Neural progenitor cell (in vitro differentiated cells): ENCODE data around the gene DIRAS1. TPM values are rescaled to one million over a fixed set of nuclear protein-coding genes. Genes with fewer than 3 reads are reported as not detected.

Experiments used
- DNase-seq: peaks from one replicate; pipeline ENCODE4 v3.0.0-alpha.2; 2016; ENCODE audit warnings: low spot score
- H2AFZ ChIP-seq: fragments of 200-600 bp; sonication (generic); replicated peaks from 2 replicates; pipeline ENCODE4 v1.6.1; 2016; ENCODE audit warnings: antibody characterized with exemption
- H3F3A ChIP-seq: fragments of 200-600 bp; sonication (generic); 2 replicates; pipeline ENCODE4 v1.6.1; 2016; ENCODE audit warnings: antibody characterized with exemption, low read depth
- H3K27ac ChIP-seq: fragments of 200-600 bp; sonication (generic); 2 replicates; pipeline ENCODE4 v1.5.1; 2016; ENCODE audit warnings: mild to moderate bottlenecking
- H3K27me3 ChIP-seq: fragments of 200-600 bp; sonication (generic); 2 replicates; pipeline ENCODE4 v1.6.1; 2016; ENCODE audit warnings: mild to moderate bottlenecking, moderate library complexity
- H3K36me3 ChIP-seq: fragments of 200-600 bp; sonication (generic); 2 replicates; pipeline ENCODE4 v1.5.1; 2016
- H3K4me1 ChIP-seq: fragments of 200-600 bp; sonication (generic); 2 replicates; pipeline ENCODE4 v1.6.1; 2016; ENCODE audit warnings: mixed run types
- H3K4me2 ChIP-seq: fragments of 200-600 bp; sonication (generic); 2 replicates; pipeline ENCODE4 v1.6.1; 2016
- H3K4me3 ChIP-seq: fragments of 200-600 bp; sonication (generic); 2 replicates; pipeline ENCODE4 v1.5.1; 2016
- H3K79me2 ChIP-seq: fragments of 200-600 bp; sonication (generic); 2 replicates; pipeline ENCODE4 v1.6.1; 2016; ENCODE audit warnings: low read depth
- H3K9ac ChIP-seq: fragments of 200-600 bp; sonication (generic); 2 replicates; pipeline ENCODE4 v1.6.1; 2016
- H3K9me3 ChIP-seq: fragments of 200-600 bp; sonication (generic); 2 replicates; pipeline ENCODE4 v1.5.1; 2016; ENCODE audit warnings: low read depth
- H4K20me1 ChIP-seq: fragments of 200-600 bp; sonication (generic); 2 replicates; pipeline ENCODE4 v1.6.1; 2016; ENCODE audit warnings: low read depth
- H3K27ac Mint-ChIP-seq: 3 replicates; pipeline ENCODE4 v1.8.0; 2021; ENCODE audit warnings: mixed read lengths
- H3K27me3 Mint-ChIP-seq: 2 replicates; pipeline ENCODE4 v1.8.0; 2022; ENCODE audit warnings: low read depth, mild to moderate bottlenecking, inconsistent platforms, moderate library complexity, mixed read lengths; ENCODE audit not compliant: insufficient read depth
- H3K36me3 Mint-ChIP-seq: 3 replicates; pipeline ENCODE4 v1.8.0; 2021; ENCODE audit warnings: mixed read lengths
- H3K4me1 Mint-ChIP-seq: 3 replicates; pipeline ENCODE4 v1.8.0; 2021; ENCODE audit warnings: mixed read lengths
- H3K4me3 Mint-ChIP-seq: 3 replicates; pipeline ENCODE4 v1.8.0; 2021; ENCODE audit warnings: mild to moderate bottlenecking, moderate library complexity, mixed read lengths
- H3K9me3 Mint-ChIP-seq: 3 replicates; pipeline ENCODE4 v1.8.0; 2020; ENCODE audit warnings: mixed read lengths
- EZH2 ChIP-seq: fragments of 200-600 bp; sonication (generic); IDR thresholded peaks from 2 replicates; pipeline ENCODE4 v1.6.1; 2017; ENCODE audit warnings: antibody characterized with exemption, mild to moderate bottlenecking, moderate library complexity
- EZH2phosphoT487 ChIP-seq: fragments of 200-600 bp; sonication (generic); IDR thresholded peaks from 2 replicates; pipeline ENCODE4 v1.6.1; 2017; ENCODE audit warnings: antibody characterized with exemption
- total RNA-seq: library from RNA; depleted of rRNA; stranded (reverse); fragments of >200 nt; gene quantifications from 2 replicates; pipeline ENCODE4 v1.2.3, GENCODE V29; 2015; ENCODE audit warnings: low replicate concordance
- TF ChIP-seq, protein P1 (sequence below): fragments of 200-600 bp; sonication (generic); IDR thresholded peaks from 2 replicates; pipeline ENCODE4 v1.5.1; 2017; ENCODE audit warnings: antibody characterized with exemption, mild to moderate bottlenecking

The DIRAS1 gene
- total RNA-seq, 1 donor from 2014 or later, result 2.7 TPM

DNA sequence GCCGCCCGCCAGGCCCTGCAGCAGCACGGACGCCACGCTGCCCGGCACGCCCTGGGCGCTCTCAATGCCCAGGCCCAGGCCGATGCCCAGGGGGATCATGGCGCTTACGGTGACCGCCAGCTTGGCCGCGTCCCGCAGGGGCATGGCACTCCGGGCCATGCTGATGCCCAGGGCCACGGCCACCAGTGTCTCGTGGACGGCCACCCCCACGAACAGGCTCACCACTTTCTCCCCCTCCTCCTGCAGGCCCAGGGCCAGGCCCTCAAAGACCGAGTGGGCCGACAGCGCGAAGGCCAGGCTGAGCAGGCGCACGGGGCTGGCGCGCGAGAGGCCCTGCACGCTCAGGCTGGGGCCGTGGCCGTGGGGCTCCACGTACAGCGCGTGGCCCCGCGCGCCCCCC lies 11.7 kb upstream of the DIRAS1 start:
- Mint-ChIP-seq H3K9me3 (no peaks in the 10 kb centered on the region), H3K27me3 (peaks cover 2% of the 10 kb centered on the region), H3K36me3 (peaks cover 13% of the 10 kb centered on the region), H3K4me3 (no peak overlapping the region), H3K4me1 (peaks cover 5% of the 10 kb centered on the region), H3K27ac (no peak overlapping the region)
- H3K4me3 ChIP-seq, result no peak overlapping the region
- no peaks in the 10 kb centered on the region for H3K79me2 ChIP-seq
- H3F3A ChIP-seq, result no peaks in the 10 kb centered on the region
- H3K27me3 ChIP-seq, result peaks cover 3% of the 10 kb centered on the region
- H3K9ac ChIP-seq, result no peak overlapping the region
- no peak for DNase-seq
- peaks cover 12% of the 10 kb centered on the region for H4K20me1 ChIP-seq
- H3K27ac ChIP-seq, result no peak overlapping the region
- no peaks in the 10 kb centered on the region for H3K36me3 ChIP-seq
- no peaks in the 10 kb centered on the region for H3K9me3 ChIP-seq
- H2AFZ ChIP-seq, result no peak overlapping the region
- H3K4me1 ChIP-seq, result no peaks in the 10 kb centered on the region
- TF ChIP-seq EZH2phosphoT487, result no peak
- TF ChIP-seq, protein P1, sequence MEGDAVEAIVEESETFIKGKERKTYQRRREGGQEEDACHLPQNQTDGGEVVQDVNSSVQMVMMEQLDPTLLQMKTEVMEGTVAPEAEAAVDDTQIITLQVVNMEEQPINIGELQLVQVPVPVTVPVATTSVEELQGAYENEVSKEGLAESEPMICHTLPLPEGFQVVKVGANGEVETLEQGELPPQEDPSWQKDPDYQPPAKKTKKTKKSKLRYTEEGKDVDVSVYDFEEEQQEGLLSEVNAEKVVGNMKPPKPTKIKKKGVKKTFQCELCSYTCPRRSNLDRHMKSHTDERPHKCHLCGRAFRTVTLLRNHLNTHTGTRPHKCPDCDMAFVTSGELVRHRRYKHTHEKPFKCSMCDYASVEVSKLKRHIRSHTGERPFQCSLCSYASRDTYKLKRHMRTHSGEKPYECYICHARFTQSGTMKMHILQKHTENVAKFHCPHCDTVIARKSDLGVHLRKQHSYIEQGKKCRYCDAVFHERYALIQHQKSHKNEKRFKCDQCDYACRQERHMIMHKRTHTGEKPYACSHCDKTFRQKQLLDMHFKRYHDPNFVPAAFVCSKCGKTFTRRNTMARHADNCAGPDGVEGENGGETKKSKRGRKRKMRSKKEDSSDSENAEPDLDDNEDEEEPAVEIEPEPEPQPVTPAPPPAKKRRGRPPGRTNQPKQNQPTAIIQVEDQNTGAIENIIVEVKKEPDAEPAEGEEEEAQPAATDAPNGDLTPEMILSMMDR, result no peak
- no peak for TF ChIP-seq EZH2
- H3K4me2 ChIP-seq, result no peak overlapping the region

DNA sequence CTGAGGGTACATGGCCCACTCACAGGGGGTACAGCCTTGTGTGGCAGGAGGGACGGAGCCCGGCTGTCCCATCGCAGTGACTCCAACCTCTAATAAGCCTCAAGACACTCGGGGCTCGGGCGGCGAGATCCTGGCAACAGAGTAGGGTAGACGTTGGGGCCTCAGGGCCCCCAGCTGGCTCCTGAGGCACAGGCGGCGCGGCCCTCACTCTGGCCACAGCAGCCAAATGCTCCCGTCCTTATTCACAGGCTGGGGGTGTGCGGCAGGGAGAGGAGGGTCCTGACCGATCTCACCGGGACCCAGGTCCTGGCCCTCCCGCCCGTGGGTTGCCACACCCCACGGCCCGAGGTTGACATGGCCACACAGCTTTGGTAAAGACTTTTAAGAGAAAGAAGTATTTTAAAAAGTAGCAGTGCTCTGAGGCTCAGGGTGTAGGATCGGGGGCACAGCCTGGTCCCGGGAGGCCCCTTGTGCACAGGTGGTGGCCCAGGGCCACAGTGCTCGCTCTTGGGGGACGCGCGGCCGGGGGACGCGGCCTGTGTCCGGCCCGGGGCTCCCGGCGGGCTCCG lies 11.1 kb upstream of the DIRAS1 start:
- H4K20me1 ChIP-seq, result peaks cover 12% of the 10 kb centered on the region
- no peaks in the 10 kb centered on the region for H3K9me3 ChIP-seq
- no peaks in the 10 kb centered on the region for H3K79me2 ChIP-seq
- TF ChIP-seq, protein P1, result no peak
- TF ChIP-seq EZH2, result no peak
- TF ChIP-seq EZH2phosphoT487, result no peak
- no peaks in the 10 kb centered on the region for H3K9me3 Mint-ChIP-seq
- H3K4me3 Mint-ChIP-seq, result no peak overlapping the region
- H2AFZ ChIP-seq, result no peak overlapping the region
- no peak overlapping the region for H3K27ac Mint-ChIP-seq
- H3K36me3 Mint-ChIP-seq, result peaks cover 13% of the 10 kb centered on the region
- no peak for DNase-seq
- H3K27ac ChIP-seq, result no peak overlapping the region
- no peaks in the 10 kb centered on the region for H3K4me1 ChIP-seq
- H3K9ac ChIP-seq, result no peak overlapping the region
- no peak overlapping the region for H3K4me2 ChIP-seq
- H3K4me3 ChIP-seq, result no peak overlapping the region
- H3K27me3 Mint-ChIP-seq, result peaks cover 2% of the 10 kb centered on the region
- H3F3A ChIP-seq, result no peaks in the 10 kb centered on the region
- no peaks in the 10 kb centered on the region for H3K36me3 ChIP-seq
- H3K27me3 ChIP-seq, result peaks cover 10% of the 10 kb centered on the region
- peaks cover 5% of the 10 kb centered on the region for H3K4me1 Mint-ChIP-seq

- TF ChIP-seq, protein P1, result no peak
- TF ChIP-seq EZH2 (no peak), EZH2phosphoT487 (no peak)
- peaks cover 18% of the 10 kb centered on the region for H3K27me3 ChIP-seq
- no peak overlapping the region for H3K4me3 Mint-ChIP-seq
Observed at GRCh38 chr19:2731181-2731995, 10.2 kb upstream of the DIRAS1 start.

More at GRCh38 chr19:2731181-2731995, 10.2 kb upstream of the DIRAS1 start:
- H3K4me1 ChIP-seq, result no peaks in the 10 kb centered on the region
- no peak overlapping the region for H3K4me2 ChIP-seq
- H2AFZ ChIP-seq, result no peak overlapping the region
- peaks cover 12% of the 10 kb centered on the region for H4K20me1 ChIP-seq
- Mint-ChIP-seq H3K9me3 (no peaks in the 10 kb centered on the region), H3K36me3 (peaks cover 9% of the 10 kb centered on the region), H3K27ac (no peak overlapping the region), H3K4me1 (peaks cover 8% of the 10 kb centered on the region), H3K27me3 (peaks cover 2% of the 10 kb centered on the region)
- H3K27ac ChIP-seq, result no peak overlapping the region
- no peaks in the 10 kb centered on the region for H3K36me3 ChIP-seq
- no peaks in the 10 kb centered on the region for H3F3A ChIP-seq
- no peak for DNase-seq
- no peaks in the 10 kb centered on the region for H3K9me3 ChIP-seq
- no peak overlapping the region for H3K4me3 ChIP-seq
- no peaks in the 10 kb centered on the region for H3K79me2 ChIP-seq
- H3K9ac ChIP-seq, result no peak overlapping the region
